IMR-90 (cell line): ENCODE measurements around the gene PARVB. TPM values are rescaled to one million over a fixed set of nuclear protein-coding genes. Genes with fewer than 3 reads are reported as not detected.
A peak's percentile ranks its signal among the peaks of the same experiment; 100 is the strongest.

Experiments
- ATAC-seq: fragments of 200-7000 bp; cut with Tn5 transposase; 2 replicates; pipeline ENCODE4 v1.9.1; 2020; ENCODE audit warnings: low read depth, mild to moderate bottlenecking, moderate library complexity
- BruUV-seq: library from RNA; stranded (reverse); fragments of 400-500 nt; replicated peaks from 2 replicates; lab custom pipeline; 2021; lab: Mats Ljungman, UMichigan
- CTCF ChIA-PET: fragments of 300-600 bp; formaldehyde crosslinking; extraction: SDS; loops from one replicate; lab custom pipeline; 2021; ENCODE audit warnings: antibody characterized with exemption; lab: Yijun Ruan, JAX
- POLR2A ChIA-PET: fragments of 300-600 bp; sonication (Branson Sonifier 250); formaldehyde crosslinking; loops from one replicate; lab custom pipeline; 2022; ENCODE audit warnings: antibody characterized with exemption; ENCODE audit not compliant: unreplicated experiment; lab: Charles Lee
- DNase-seq: peaks from one replicate; pipeline ENCODE4 v3.0.0; 2013
- H2AFZ ChIP-seq: replicated peaks from 2 replicates; pipeline ENCODE3; 2013; ENCODE audit warnings: low read length, mild to moderate bottlenecking; ENCODE audit not compliant: poor library complexity
- H2AK5ac ChIP-seq: 2 replicates; pipeline ENCODE4 v1.6.1; 2013; ENCODE audit warnings: low read depth, low read length, inconsistent platforms
- H2AK9ac ChIP-seq: replicated peaks from 2 replicates; pipeline ENCODE3; 2013; ENCODE audit warnings: mild to moderate bottlenecking, low read depth, low read length, moderate library complexity; ENCODE audit not compliant: poor library complexity
- H2BK120ac ChIP-seq: 2 replicates; pipeline ENCODE4 v1.6.1; 2013; ENCODE audit warnings: low read depth, low read length, inconsistent platforms
- H2BK15ac ChIP-seq: 3 replicates; pipeline ENCODE4 v1.6.1; 2013; ENCODE audit warnings: low read depth, low read length, inconsistent platforms
- H2BK20ac ChIP-seq: 2 replicates; pipeline ENCODE4 v1.6.1; 2013; ENCODE audit warnings: low read depth, mild to moderate bottlenecking, inconsistent platforms, low read length, moderate library complexity
- H2BK5ac ChIP-seq: 2 replicates; pipeline ENCODE4 v1.6.1; 2013; ENCODE audit warnings: mild to moderate bottlenecking, low read depth, low read length, inconsistent platforms; ENCODE audit not compliant: poor library complexity, severe bottlenecking
- H3K14ac ChIP-seq: replicated peaks from 2 replicates; pipeline ENCODE4 v1.6.1; 2013; ENCODE audit warnings: low read depth, low read length, inconsistent platforms
- H3K18ac ChIP-seq: 2 replicates; pipeline ENCODE4 v1.6.1; 2013; ENCODE audit warnings: low read depth, low read length, control low read depth
- H3K23ac ChIP-seq: 2 replicates; pipeline ENCODE4 v1.6.1; 2013; ENCODE audit warnings: low read depth, low read length, inconsistent platforms
- H3K27ac ChIP-seq: 2 replicates; pipeline ENCODE4 v1.5.1; 2013; ENCODE audit warnings: mild to moderate bottlenecking, control low read depth, low read length; ENCODE audit not compliant: insufficient read depth
- H3K27me3 ChIP-seq: 2 replicates; pipeline ENCODE4 v1.6.1; 2013; ENCODE audit warnings: low read length; ENCODE audit not compliant: control insufficient read depth, insufficient read depth
- H3K36me3 ChIP-seq: 2 replicates; pipeline ENCODE4 v1.6.1; 2013; ENCODE audit warnings: low read length, mixed read lengths; ENCODE audit not compliant: control insufficient read depth, insufficient read depth
- H3K4ac ChIP-seq: 2 replicates; pipeline ENCODE4 v1.6.1; 2013; ENCODE audit warnings: low read depth, low read length, inconsistent platforms
- H3K4me1 ChIP-seq: 2 replicates; pipeline ENCODE4 v1.6.1; 2013; ENCODE audit warnings: low read length, mixed read lengths; ENCODE audit not compliant: control insufficient read depth, insufficient read depth
- H3K4me2 ChIP-seq: 2 replicates; pipeline ENCODE4 v1.6.1; 2013; ENCODE audit warnings: low read depth, mild to moderate bottlenecking, control low read depth, low read length, moderate library complexity
- H3K4me3 ChIP-seq: 2 replicates; pipeline ENCODE4 v1.5.1; 2013; ENCODE audit warnings: low read depth, mild to moderate bottlenecking, control low read depth, low read length, moderate library complexity; ENCODE audit not compliant: insufficient read depth
- H3K56ac ChIP-seq: 2 replicates; pipeline ENCODE4 v1.6.1; 2013; ENCODE audit warnings: low read length, inconsistent platforms; ENCODE audit not compliant: insufficient read depth; ENCODE audit errors: extremely low read depth
- H3K79me1 ChIP-seq, 2 experiments: 2 replicates each; pipeline ENCODE4 v1.6.1; 2013; ENCODE audit warnings: low read length in 2 of 2, inconsistent platforms in 1 of 2, low read depth in 1 of 2
- H3K9ac ChIP-seq: 2 replicates; pipeline ENCODE4 v1.6.1; 2013; ENCODE audit warnings: low read depth, low read length, control low read depth
- H3K9me1 ChIP-seq: 2 replicates; pipeline ENCODE4 v1.6.1; 2013; ENCODE audit warnings: low read length, inconsistent platforms; ENCODE audit not compliant: insufficient read depth
- H3K9me3 ChIP-seq: 2 replicates; pipeline ENCODE4 v1.6.1; 2013; ENCODE audit warnings: low read length; ENCODE audit not compliant: control insufficient read depth, insufficient read depth
- H4K20me1 ChIP-seq: 2 replicates; pipeline ENCODE4 v1.6.1; 2013; ENCODE audit warnings: low read length, inconsistent platforms; ENCODE audit not compliant: insufficient read depth
- H4K5ac ChIP-seq: 2 replicates; pipeline ENCODE4 v1.6.1; 2013; ENCODE audit warnings: mild to moderate bottlenecking, low read depth, low read length, control low read depth
- H4K8ac ChIP-seq, 2 experiments: 2 replicates each; pipeline ENCODE4 v1.6.1; 2013; ENCODE audit warnings: low read depth in 2 of 2, low read length in 2 of 2, control low read depth in 1 of 2, inconsistent platforms in 1 of 2
- H4K91ac ChIP-seq: 2 replicates; pipeline ENCODE4 v1.6.1; 2013; ENCODE audit warnings: low read depth, low read length, inconsistent platforms; ENCODE audit not compliant: insufficient read depth
- BHLHE40 ChIP-seq: fragments of 150-350 bp; IDR thresholded peaks from 2 replicates; pipeline ENCODE4 v1.6.1; 2016; ENCODE audit warnings: mild to moderate bottlenecking, low read depth, low read length
- CHD1 ChIP-seq: IDR thresholded peaks from 2 replicates; pipeline ENCODE4 v1.6.1; 2012; ENCODE audit warnings: low read depth, low read length, improper control_type of control experiment
- CTCF ChIP-seq: conservative IDR thresholded peaks from 2 replicates; pipeline ENCODE4 v1.5.1; 2012; ENCODE audit warnings: mild to moderate bottlenecking, low read depth, low read length, improper control_type of control experiment
- ELK1 ChIP-seq: fragments of 150-350 bp; IDR thresholded peaks from 2 replicates; pipeline ENCODE4 v1.6.1; 2016; ENCODE audit warnings: low read depth, mild to moderate bottlenecking, low read length, moderate library complexity, borderline replicate concordance
- FOS ChIP-seq: fragments of 150-350 bp; IDR thresholded peaks from 2 replicates; pipeline ENCODE4 v1.6.1; 2016; ENCODE audit warnings: low read depth, low read length
- MAZ ChIP-seq: IDR thresholded peaks from 2 replicates; pipeline ENCODE4 v1.6.1; 2012; ENCODE audit warnings: low read depth, mild to moderate bottlenecking, low read length, improper control_type of control experiment, moderate library complexity, borderline replicate concordance
- MXI1 ChIP-seq: IDR thresholded peaks from 2 replicates; pipeline ENCODE4 v1.6.1; 2012; ENCODE audit warnings: low read depth, mild to moderate bottlenecking, low read length, moderate library complexity, borderline replicate concordance
- NFE2L2 ChIP-seq: fragments of 150-350 bp; IDR thresholded peaks from 2 replicates; pipeline ENCODE4 v1.6.1; 2016; ENCODE audit warnings: low read depth, mild to moderate bottlenecking, low read length
- POLR2A ChIP-seq: IDR thresholded peaks from 2 replicates; pipeline ENCODE4 v1.6.1; 2012; ENCODE audit warnings: mild to moderate bottlenecking, low read depth, low read length
- RAD21 ChIP-seq: IDR thresholded peaks from 2 replicates; pipeline ENCODE4 v1.6.1; 2012; ENCODE audit warnings: low read length, improper control_type of control experiment
- RFX5 ChIP-seq: IDR thresholded peaks from 2 replicates; pipeline ENCODE4 v1.8.0; 2012; ENCODE audit warnings: low read depth, mild to moderate bottlenecking, low read length, moderate library complexity
- SMC3 ChIP-seq: fragments of 150-350 bp; IDR thresholded peaks from 2 replicates; pipeline ENCODE4 v1.6.1; 2016; ENCODE audit warnings: low read depth, mild to moderate bottlenecking, antibody characterized with exemption, low read length, moderate library complexity
- USF2 ChIP-seq: fragments of 150-350 bp; IDR thresholded peaks from 2 replicates; pipeline ENCODE4 v1.6.1; 2017; ENCODE audit warnings: mild to moderate bottlenecking, antibody characterized with exemption, low read length, low read depth
- WGBS, 2 experiments: methylation state at CpG; one replicate each; pipeline versions ENCODE4 v1.1.5 to v1.1.7; 2013; ENCODE audit warnings: missing lambda C conversion rate in 2 of 2; ENCODE audit not compliant: insufficient read length in 1 of 2; ENCODE audit errors: extremely low coverage in 2 of 2; 5-methylcytosine and 5-hydroxymethylcytosine counted together
- dilution Hi-C: fragments of 300-500 bp; cut with HindIII; formaldehyde crosslinking; loops from one replicate; pipeline ENCODE4 v1.14.3; 2018; ENCODE audit warnings: low sequenced_read_pairs; ENCODE audit not compliant: unreplicated experiment
- in situ Hi-C: fragments of 300-500 bp; cut with MboI; formaldehyde crosslinking; loops from 3 replicates; pipeline ENCODE4 v1.14.3; 2019; ENCODE audit warnings: low sequenced_read_pairs, inconsistent platforms, mixed read lengths
- intact Hi-C: fragments of 100-400 bp; cut with micrococcal nuclease; formaldehyde crosslinking; loops from 2 replicates; pipeline ENCODE4 v1.10.0; 2022
- polyA plus RNA-seq, 3 experiments: library from polyadenylated mRNA; depleted of rRNA; stranded (reverse); fragments of >200 nt; gene quantifications; 2 replicates each; pipeline ENCODE4 v1.2.3, GENCODE V29; 2012; ENCODE audit warnings: low replicate concordance in 1 of 3
- total RNA-seq: library from RNA; depleted of rRNA; stranded (reverse); fragments of >200 nt; gene quantifications from 2 replicates; pipeline ENCODE4 v1.2.3, GENCODE V29; 2012

Gene PARVB
- total and polyA plus RNA-seq, 2 of the 4 experiments (the other 2 are of a cell fraction): 44.3 to 53.9 TPM

GRCh38 chr22:44026066-44026629 lies 2.0 kb downstream of the PARVB start:
- H2BK5ac ChIP-seq: no peak overlapping the region
- peak overlapping the region; percentile 19; the same call in 1 of the 2 replicates for H2AK5ac ChIP-seq
- no peak overlapping the region for H3K9ac ChIP-seq
- peak overlapping the region; percentile 25; the same call in 1 of the 2 replicates for H3K4ac ChIP-seq
- H3K23ac ChIP-seq: no peak overlapping the region
- intact Hi-C loops: no loop called here
- dilution Hi-C loops: no loop called here
- no peak overlapping the region for H2BK120ac ChIP-seq
- H4K8ac ChIP-seq: peak overlapping the region; percentile 16 to 72; a peak in 2 of 4 replicates
- TF ChIP-seq ELK1: no peak
- TF ChIP-seq CTCF: no peak
- no peak for TF ChIP-seq SMC3
- no peak for TF ChIP-seq FOS
- TF ChIP-seq CHD1: no peak
- no peak for TF ChIP-seq MAZ
- TF ChIP-seq POLR2A: no peak
- no peak for TF ChIP-seq NFE2L2
- TF ChIP-seq USF2: no peak
- TF ChIP-seq MXI1: no peak
- no peak for TF ChIP-seq BHLHE40
- no peak for TF ChIP-seq RAD21
- no peak for TF ChIP-seq RFX5
- 91% methylated on average over 4 of the region's 17 CpGs; no CpG with 5 or more reads in 1 of the 2 experiments for WGBS, 2 experiments
- no peaks in the 10 kb centered on the region for H3K36me3 ChIP-seq
- H3K27ac ChIP-seq: no peak overlapping the region
- H3K4me3 ChIP-seq: no peak overlapping the region
- peak overlapping the region; percentile 25 for H2AK9ac ChIP-seq
- in situ Hi-C loops: no loop called here
- ATAC-seq: no peak
- CTCF ChIA-PET: no interaction called here
- H3K79me1 ChIP-seq: peaks cover 19 to 73% of the 10 kb centered on the region in 2 experiments
- H3K9me1 ChIP-seq: peaks cover 17% of the 10 kb centered on the region
- no peak overlapping the region for H3K4me2 ChIP-seq
- no peak overlapping the region for H3K56ac ChIP-seq
- no peak overlapping the region for H2BK15ac ChIP-seq
- no peak overlapping the region for H3K14ac ChIP-seq
- H3K4me1 ChIP-seq: peaks cover 15% of the 10 kb centered on the region
- H4K20me1 ChIP-seq: 0 out of 2 replicates have a peak, but pooled peaks cover 2% of the 10 kb centered on the region
- peak overlapping the region; percentile 17; the same call in 1 of the 2 replicates for H4K91ac ChIP-seq
- no peak overlapping the region for H2BK20ac ChIP-seq
- H3K9me3 ChIP-seq: no peaks in the 10 kb centered on the region
- H4K5ac ChIP-seq: no peak overlapping the region
- no peak overlapping the region for H2AFZ ChIP-seq
- DNase-seq: no peak
- H3K18ac ChIP-seq: no peak overlapping the region
- H3K27me3 ChIP-seq: no peaks in the 10 kb centered on the region
- BruUV-seq: no TSS peak
- POLR2A ChIA-PET: no interaction called here
